HG02610 (cell line): ENCODE measurements around the gene NATD1.

ENCODE experiments used
- ATAC-seq: cut with Tn5 transposase; IDR thresholded peaks from one replicate; pipeline ENCODE4 v1.9.1; 2021; ENCODE audit warnings: mild to moderate bottlenecking, moderate library complexity; ENCODE audit not compliant: unreplicated experiment

The NATD1 gene

GRCh38 chr17:21289902-21290571, 36.8 kb upstream of the NATD1 start:
- no peak for ATAC-seq

GRCh38 chr17:21289175-21289901, 36.1 kb upstream of the NATD1 start:
- ATAC-seq: no peak

- ATAC-seq: no peak
These were observed 35.4 kb upstream of the NATD1 start for GRCh38 chr17:21288571-21289017.

- ATAC-seq: peak; percentile 23
These were observed 34.7 kb upstream of the NATD1 start for GRCh38 chr17:21287703-21288449.

- ATAC-seq: no peak
These were observed 33.9 kb upstream of the NATD1 start for GRCh38 chr17:21286909-21287702.

- ATAC-seq: no peak
These were observed 33.0 kb upstream of the NATD1 start for GRCh38 chr17:21286066-21286770.

GRCh38 chr17:21285164-21286065, 32.2 kb upstream of the NATD1 start:
- no peak for ATAC-seq

GRCh38 chr17:21284319-21285163, 31.3 kb upstream of the NATD1 start, which contains the start of gene MAP2K3:
Gene MAP2K3, plus strand, starts transcription at chr17:21284711. Its CDS starts 210 bp downstream, at chr17:21284921.
- ATAC-seq: peak; percentile 85

GRCh38 chr17:21283482-21284318, 30.5 kb upstream of the NATD1 start:
- peak; percentile 3 for ATAC-seq

GRCh38 chr17:21282850-21283249, 29.6 kb upstream of the NATD1 start:
- no peak for ATAC-seq

- ATAC-seq: no peak
These were observed 29.0 kb upstream of the NATD1 start for GRCh38 chr17:21282231-21282630.

- ATAC-seq: peak; percentile 27
These were observed 26.9 kb upstream of the NATD1 start for GRCh38 chr17:21280081-21280518.

- no peak for ATAC-seq
These were observed 26.4 kb upstream of the NATD1 start for GRCh38 chr17:21279582-21279981.

- ATAC-seq: no peak
These were observed 26.0 kb upstream of the NATD1 start for GRCh38 chr17:21279198-21279535.

- no peak for ATAC-seq
These were observed 25.4 kb upstream of the NATD1 start for GRCh38 chr17:21278450-21279197.

GRCh38 chr17:21277332-21277731, 24.1 kb upstream of the NATD1 start:
- ATAC-seq: no peak

GRCh38 chr17:21276264-21276588, 23.0 kb upstream of the NATD1 start:
- no peak for ATAC-seq
